CD4-positive, alpha-beta T cell treated with Interferon gamma for 1 hour (primary cell): ENCODE measurements around the gene ASGR2.
A peak's percentile ranks its signal among the peaks of the same experiment; 100 is the strongest.
"Not testable (repeated sequence)": the region's sequence is repeated elsewhere in the genome, so short reads cannot be mapped to it uniquely, and the experiment has no call there.

Experiments used
- DNase-seq: peaks from one replicate; pipeline ENCODE4 v3.0.0-alpha.2; 2020

Gene ASGR2

GRCh38 chr17:7097940-7098339 lies 16.7 kb downstream of the ASGR2 start:
- DNase-seq, result no peak

- no peak for DNase-seq
These were observed 19.0 kb downstream of the ASGR2 start for GRCh38 chr17:7095625-7096024.

- no peak for DNase-seq
These were observed 20.0 kb downstream of the ASGR2 start for GRCh38 chr17:7094652-7095019.

- peak; percentile 46 for DNase-seq
These were observed 23.2 kb downstream of the ASGR2 start for GRCh38 chr17:7091311-7092005.

GRCh38 chr17:7089570-7089969 lies 25.1 kb downstream of the ASGR2 start:
- not testable (repeated sequence) for DNase-seq

GRCh38 chr17:7088442-7088841 lies 26.2 kb downstream of the ASGR2 start:
- not testable (repeated sequence) for DNase-seq

- no peak for DNase-seq
These were observed 30.5 kb downstream of the ASGR2 start for GRCh38 chr17:7084088-7084487.

- no peak for DNase-seq
These were observed 31.0 kb downstream of the ASGR2 start for GRCh38 chr17:7083592-7083991.

- DNase-seq, result peak; percentile 46
These were observed 33.1 kb downstream of the ASGR2 start for GRCh38 chr17:7081341-7082062.

- no peak for DNase-seq
These were observed 34.1 kb downstream of the ASGR2 start for GRCh38 chr17:7080456-7081041.

GRCh38 chr17:7079581-7080455 lies 34.8 kb downstream of the ASGR2 start, which contains the start of gene CLEC10A:
TSS of gene CLEC10A (minus strand) at chr17:7080251. CDS start at chr17:7078812, 1,439 bp downstream.
- DNase-seq, result no peak

- no peak for DNase-seq
These were observed 35.9 kb downstream of the ASGR2 start for GRCh38 chr17:7078711-7079110.

GRCh38 chr17:7077911-7078546 lies 36.6 kb downstream of the ASGR2 start:
- DNase-seq, result no peak

- DNase-seq, result no peak
These were observed 39.7 kb downstream of the ASGR2 start for GRCh38 chr17:7074931-7075330.

- DNase-seq, result no peak
These were observed 42.2 kb downstream of the ASGR2 start for GRCh38 chr17:7072406-7072805.

GRCh38 chr17:7070712-7071111 lies 43.9 kb downstream of the ASGR2 start:
- DNase-seq, result no peak

GRCh38 chr17:7068268-7068667 lies 46.4 kb downstream of the ASGR2 start:
- no peak for DNase-seq

GRCh38 chr17:7067198-7067597 lies 47.4 kb downstream of the ASGR2 start:
- DNase-seq, result no peak

GRCh38 chr17:7064261-7064660 lies 50.4 kb downstream of the ASGR2 start:
- DNase-seq, result no peak

GRCh38 chr17:7063518-7064094 lies 51.0 kb downstream of the ASGR2 start:
- no peak for DNase-seq

- DNase-seq, result no peak
These were observed 54.3 kb downstream of the ASGR2 start for GRCh38 chr17:7060165-7060891.
